ENCODE results near the gene TUBG2. TPM values are rescaled to one million over a fixed set of nuclear protein-coding genes. Genes with fewer than 3 reads are reported as not detected.

TUBG2 gene
- total RNA-seq, 1 donor from 2014 or later = 26.2 TPM

DNA sequence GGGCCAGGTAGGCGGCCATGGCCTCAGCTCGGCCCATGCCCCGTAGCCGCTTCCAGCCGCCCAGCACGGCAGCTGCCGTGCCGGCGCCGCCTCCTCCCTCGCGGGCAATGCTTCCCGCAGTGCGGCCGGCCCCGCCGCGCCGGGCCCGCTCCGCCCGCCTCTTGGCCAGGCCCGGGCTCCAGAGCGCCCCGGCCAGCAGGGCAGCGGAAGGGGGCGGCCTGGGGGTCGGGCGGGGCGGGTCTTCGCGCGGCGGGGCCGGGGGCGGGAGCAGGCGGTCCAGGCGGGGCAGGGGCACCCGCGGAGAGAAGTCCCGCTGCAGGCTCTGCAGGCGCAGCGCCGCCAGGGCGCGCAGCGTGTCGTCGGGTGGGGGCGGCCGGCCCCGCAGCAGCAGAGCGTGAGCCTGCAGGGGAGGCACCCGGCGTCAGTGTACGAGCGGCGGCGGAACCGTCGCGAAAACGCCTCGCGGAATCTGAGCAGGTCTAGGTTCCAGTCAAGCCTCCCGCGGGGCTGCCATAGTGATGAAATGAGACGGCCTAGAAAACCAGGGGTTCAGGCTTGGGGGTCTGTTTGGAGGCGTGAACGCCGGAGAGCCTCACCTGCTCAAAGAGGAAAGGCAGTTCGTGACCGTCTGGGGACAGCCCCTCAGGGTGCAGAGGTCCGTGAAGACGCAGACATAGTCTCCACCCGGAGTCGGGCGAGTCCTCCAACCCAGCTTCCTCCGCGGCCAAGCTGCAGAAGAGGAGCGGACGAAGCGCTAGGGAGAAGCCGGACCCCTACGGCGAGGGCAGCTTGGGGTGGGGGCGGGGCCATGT is 11.1 kb downstream of the TUBG2 start:
- peaks cover 26% of the 10 kb centered on the region for H3K36me3 Mint-ChIP-seq (ENCODE audit: low read depth)
- H3K4me1 Mint-ChIP-seq (ENCODE audit: low read depth) = peaks cover 42% of the 10 kb centered on the region
- H3K9me3 Mint-ChIP-seq (ENCODE audit: low read depth) = no peaks in the 10 kb centered on the region
- TF ChIP-seq CTCF (IDR thresholded peaks at IDR 0.05) = no peak
- DNase-seq (ENCODE audit: low spot score) = no peak
- H3K27me3 Mint-ChIP-seq (ENCODE audit: low read depth) = no peaks in the 10 kb centered on the region
- no peak overlapping the region for H3K4me3 Mint-ChIP-seq (ENCODE audit: unreplicated experiment)
- H3K27ac Mint-ChIP-seq (ENCODE audit: unreplicated experiment) = no peak overlapping the region

GRCh38 chr17:42670789-42671657 is 11.9 kb downstream of the TUBG2 start:
- H3K36me3 Mint-ChIP-seq (ENCODE audit: low read depth) = peaks cover 18% of the 10 kb centered on the region
- no peaks in the 10 kb centered on the region for H3K27me3 Mint-ChIP-seq (ENCODE audit: low read depth)
- no peak for DNase-seq (ENCODE audit: low spot score)
- H3K4me3 Mint-ChIP-seq (ENCODE audit: unreplicated experiment) = no peak overlapping the region
- H3K27ac Mint-ChIP-seq (ENCODE audit: unreplicated experiment) = no peak overlapping the region
- TF ChIP-seq CTCF (IDR thresholded peaks at IDR 0.05) = no peak
- peaks cover 42% of the 10 kb centered on the region for H3K4me1 Mint-ChIP-seq (ENCODE audit: low read depth)
- no peaks in the 10 kb centered on the region for H3K9me3 Mint-ChIP-seq (ENCODE audit: low read depth)

GRCh38 chr17:42672038-42672437 is 13.0 kb downstream of the TUBG2 start:
- no peak for DNase-seq (ENCODE audit: low spot score)
- Mint-ChIP-seq H3K36me3 (ENCODE audit: low read depth) (peaks cover 18% of the 10 kb centered on the region), H3K4me3 (ENCODE audit: unreplicated experiment) (no peak overlapping the region), H3K4me1 (ENCODE audit: low read depth) (peaks cover 41% of the 10 kb centered on the region), H3K9me3 (ENCODE audit: low read depth) (no peaks in the 10 kb centered on the region), H3K27me3 (ENCODE audit: low read depth) (no peaks in the 10 kb centered on the region), H3K27ac (ENCODE audit: unreplicated experiment) (no peak overlapping the region)
- no peak for TF ChIP-seq CTCF (IDR thresholded peaks at IDR 0.05)

DNA sequence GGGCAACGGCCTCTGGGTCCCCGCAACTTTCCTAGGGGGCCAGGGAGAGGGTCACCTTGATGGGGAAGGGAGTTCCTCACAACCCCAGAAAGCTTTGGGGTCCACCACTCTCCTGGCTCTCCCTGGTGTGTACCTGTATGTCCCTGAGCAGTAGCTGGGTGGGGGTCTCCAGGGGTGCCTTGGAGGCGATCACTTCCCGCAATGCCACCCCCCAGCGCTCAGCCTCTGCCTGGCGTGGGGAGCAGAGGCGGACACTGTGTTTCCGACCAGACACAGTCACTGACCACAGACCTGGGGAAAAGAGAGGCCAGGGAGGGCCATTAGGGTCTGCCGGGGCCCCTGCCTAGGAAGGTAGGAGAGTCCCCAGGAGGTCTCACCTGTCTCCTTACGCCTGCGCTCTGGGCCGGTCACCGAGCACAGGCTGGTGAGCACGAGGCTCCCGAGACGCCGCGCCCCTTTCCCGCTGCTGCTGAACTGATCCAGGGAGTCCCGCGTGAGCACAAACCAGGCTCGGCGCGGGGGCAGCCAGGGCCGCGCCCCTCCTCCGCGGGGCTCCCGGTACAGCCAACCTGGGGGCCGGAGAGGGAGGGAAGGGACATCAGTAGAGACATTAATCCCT is 14.3 kb downstream of the TUBG2 start:
- no peak for DNase-seq (ENCODE audit: low spot score)
- Mint-ChIP-seq H3K27ac (ENCODE audit: unreplicated experiment) (no peak overlapping the region), H3K36me3 (ENCODE audit: low read depth) (peaks cover 16% of the 10 kb centered on the region), H3K27me3 (ENCODE audit: low read depth) (no peaks in the 10 kb centered on the region), H3K9me3 (ENCODE audit: low read depth) (no peaks in the 10 kb centered on the region), H3K4me1 (ENCODE audit: low read depth) (peaks cover 36% of the 10 kb centered on the region), H3K4me3 (ENCODE audit: unreplicated experiment) (no peak overlapping the region)
- TF ChIP-seq CTCF (IDR thresholded peaks at IDR 0.05) = no peak
